ENCODE results near the gene GPX1. TPM values are rescaled to one million over a fixed set of nuclear protein-coding genes. Genes with fewer than 3 reads are reported as not detected.
"Not testable (repeated sequence)": the region's sequence is repeated elsewhere in the genome, so short reads cannot be mapped to it uniquely, and the experiment has no call there.

Gene GPX1
- total RNA-seq, 3 donors from 2014 or later (not counting 1 experiment from before 2014, with no cell fraction given) = 34.7 to 70.0 (median 59.1) TPM

- Histone ChIP-seq H3K27me3 (ENCODE audit: control insufficient read depth, insufficient read depth, low read length) (no peaks in the 10 kb centered on the region), H3K9me3 (ENCODE audit: control insufficient read depth, insufficient read depth, low read length) (no peaks in the 10 kb centered on the region), H3K4me3 (ENCODE audit: low read length) (no peak overlapping the region), H3K27ac (ENCODE audit: low read length) (no peak overlapping the region), H3K36me3 (ENCODE audit: control insufficient read depth, insufficient read depth, low read length) (peaks cover 50% of the 10 kb centered on the region), H3K4me1 (ENCODE audit: control insufficient read depth, insufficient read depth, low read length) (peaks cover 16% of the 10 kb centered on the region)
- no peaks in the 10 kb centered on the region for H3K27me3 Mint-ChIP-seq (ENCODE audit: low read depth in 2 of 2)
- H3K9me3 Mint-ChIP-seq = no peaks in the 10 kb centered on the region
- ATAC-seq (no peak), DNase-seq (no peak)
- intact Hi-C loops (cut with micrococcal nuclease) = no loop called here
- peaks cover 27 to 28% of the 10 kb centered on the region in 2 donors for H3K4me1 Mint-ChIP-seq
- H3K27ac Mint-ChIP-seq = peak overlapping the region; percentile 75 to 78
- no peak for TF ChIP-seq CTCF (IDR thresholded peaks at IDR 0.05)
- WGBS (ENCODE audit: insufficient coverage) = 91% methylated on average over 4 of the region's 5 CpGs
- H3K4me3 Mint-ChIP-seq = no peak overlapping the region
- peaks cover 10% of the 10 kb centered on the region for H3K36me3 Mint-ChIP-seq
Measured at GRCh38 chr3:49333916-49334633, 24.1 kb downstream of the GPX1 start.

- Mint-ChIP-seq H3K4me1 (peaks cover 18 to 21% of the 10 kb centered on the region in 2 donors), H3K36me3 (peaks cover 10% of the 10 kb centered on the region), H3K9me3 (no peaks in the 10 kb centered on the region), H3K4me3 (no peak overlapping the region), H3K27ac (peak overlapping the region; percentile 75 to 78), H3K27me3 (ENCODE audit: low read depth in 2 of 2) (no peaks in the 10 kb centered on the region)
- no peak for TF ChIP-seq CTCF (IDR thresholded peaks at IDR 0.05)
- Histone ChIP-seq H3K4me3 (ENCODE audit: low read length) (no peak overlapping the region), H3K27me3 (ENCODE audit: control insufficient read depth, insufficient read depth, low read length) (no peaks in the 10 kb centered on the region), H3K36me3 (ENCODE audit: control insufficient read depth, insufficient read depth, low read length) (peaks cover 51% of the 10 kb centered on the region), H3K27ac (ENCODE audit: low read length) (peak overlapping the region; percentile 16), H3K9me3 (ENCODE audit: control insufficient read depth, insufficient read depth, low read length) (no peaks in the 10 kb centered on the region), H3K4me1 (ENCODE audit: control insufficient read depth, insufficient read depth, low read length) (peaks cover 11% of the 10 kb centered on the region)
- WGBS (ENCODE audit: insufficient coverage) = 34% methylated on average over 3 of the region's 3 CpGs
- ATAC-seq = peak in 2 of 3 donors; percentile 46 to 52
- DNase-seq = peak in 1 of 2 donors; percentile 62
- intact Hi-C loops (cut with micrococcal nuclease) = no loop called here
Measured at GRCh38 chr3:49333091-49333490, 25.1 kb downstream of the GPX1 start.

GRCh38 chr3:49329186-49329585 is 29.0 kb downstream of the GPX1 start:
- peaks cover 64% of the 10 kb centered on the region for H3K36me3 ChIP-seq (ENCODE audit: control insufficient read depth, insufficient read depth, low read length)
- ATAC-seq = no peak
- H3K27me3 ChIP-seq (ENCODE audit: control insufficient read depth, insufficient read depth, low read length) = no peaks in the 10 kb centered on the region
- Mint-ChIP-seq H3K9me3 (no peaks in the 10 kb centered on the region), H3K36me3 (peaks cover 15% of the 10 kb centered on the region), H3K4me1 (peaks cover 9 to 12% of the 10 kb centered on the region in 2 donors), H3K27ac (peak overlapping the region; percentile 49 to 50), H3K4me3 (no peak overlapping the region), H3K27me3 (ENCODE audit: low read depth in 2 of 2) (no peaks in the 10 kb centered on the region)
- peaks cover 6% of the 10 kb centered on the region for H3K4me1 ChIP-seq (ENCODE audit: control insufficient read depth, insufficient read depth, low read length)
- H3K4me3 ChIP-seq (ENCODE audit: low read length) = no peak overlapping the region
- intact Hi-C loops (cut with micrococcal nuclease) = no loop called here
- 100% methylated on average over 4 of the region's 4 CpGs for WGBS (ENCODE audit: insufficient coverage)
- no peak for TF ChIP-seq CTCF (IDR thresholded peaks at IDR 0.05)
- no peak for DNase-seq
- H3K27ac ChIP-seq (ENCODE audit: low read length) = no peak overlapping the region
- no peaks in the 10 kb centered on the region for H3K9me3 ChIP-seq (ENCODE audit: control insufficient read depth, insufficient read depth, low read length)

GRCh38 chr3:49328350-49328749 is 29.8 kb downstream of the GPX1 start:
- H3K27ac Mint-ChIP-seq; intact Hi-C loops (cut with micrococcal nuclease); H3K27me3 Mint-ChIP-seq (ENCODE audit: low read depth in 2 of 2); ATAC-seq; H3K9me3 ChIP-seq (ENCODE audit: control insufficient read depth, insufficient read depth, low read length); H3K4me3 Mint-ChIP-seq; H3K9me3 Mint-ChIP-seq; H3K4me1 ChIP-seq (ENCODE audit: control insufficient read depth, insufficient read depth, low read length); H3K4me3 ChIP-seq (ENCODE audit: low read length); H3K27me3 ChIP-seq (ENCODE audit: control insufficient read depth, insufficient read depth, low read length); H3K27ac ChIP-seq (ENCODE audit: low read length); DNase-seq: not testable (repeated sequence)
- H3K36me3 ChIP-seq (ENCODE audit: control insufficient read depth, insufficient read depth, low read length) = peaks cover 67% of the 10 kb centered on the region
- peaks cover 17% of the 10 kb centered on the region for H3K36me3 Mint-ChIP-seq
- 82% methylated on average over 2 of the region's 2 CpGs for WGBS (ENCODE audit: insufficient coverage)
- H3K4me1 Mint-ChIP-seq = peaks cover 8 to 14% of the 10 kb centered on the region in 2 donors

Data from natural killer cell (primary cell).